Measurements from ENCODE around the gene ABCA9.
A peak's percentile ranks its signal among the peaks of the same experiment; 100 is the strongest.

ABCA9 gene

GRCh38 chr17:69069226-69069750 is 8.6 kb upstream of the ABCA9 start:
- DNase-seq: no peak

GRCh38 chr17:69067274-69068047 is 6.7 kb upstream of the ABCA9 start:
- DNase-seq: peak in 1 of 56 donors; percentile 3

GRCh38 chr17:69066482-69066881 is 5.8 kb upstream of the ABCA9 start:
- DNase-seq: no peak

GRCh38 chr17:69065113-69065512 is 4.4 kb upstream of the ABCA9 start:
- DNase-seq: no peak

- no peak for DNase-seq
Observed at GRCh38 chr17:69064476-69064875, 3.7 kb upstream of the ABCA9 start.

GRCh38 chr17:69064001-69064400 is 3.3 kb upstream of the ABCA9 start:
- DNase-seq: no peak

GRCh38 chr17:69062860-69063581 is 2.3 kb upstream of the ABCA9 start:
- no peak for DNase-seq

- no peak for DNase-seq
Observed at GRCh38 chr17:69061721-69062556, 1.2 kb upstream of the ABCA9 start.

GRCh38 chr17:69059458-69060175 is 1.1 kb downstream of the ABCA9 start:
- DNase-seq: no peak

- no peak for DNase-seq
Observed at GRCh38 chr17:69058165-69058564, 2.6 kb downstream of the ABCA9 start.

- DNase-seq: no peak
Observed at GRCh38 chr17:69057280-69057679, 3.4 kb downstream of the ABCA9 start.

- no peak for DNase-seq
Observed at GRCh38 chr17:69056179-69056823, 4.4 kb downstream of the ABCA9 start.

- no peak for DNase-seq
Observed at GRCh38 chr17:69055334-69055733, 5.4 kb downstream of the ABCA9 start.

GRCh38 chr17:69050999-69051775 is 9.5 kb downstream of the ABCA9 start:
- no peak for DNase-seq

- DNase-seq: no peak
Observed at GRCh38 chr17:69048634-69049033, 12.1 kb downstream of the ABCA9 start.

GRCh38 chr17:69047368-69048263 is 13.1 kb downstream of the ABCA9 start:
- no peak for DNase-seq

- DNase-seq: no peak
Observed at GRCh38 chr17:69046121-69046807, 14.5 kb downstream of the ABCA9 start.

GRCh38 chr17:69045646-69046045 is 15.1 kb downstream of the ABCA9 start:
- DNase-seq: no peak
